Ascending aorta (tissue), 2 donors: ENCODE data around the gene XRCC5. TPM values are rescaled to one million over a fixed set of nuclear protein-coding genes. Genes with fewer than 3 reads are reported as not detected.

Source experiments
- DNase-seq, 2 donors: peaks; one replicate each; pipeline ENCODE4 v3.0.0-alpha.2; 2019; ENCODE audit warnings: low spot score in 2 of 2
- H3K27ac ChIP-seq, 2 donors: fragments of 200-600 bp; sonication (generic); one replicate each; pipeline ENCODE4 v1.5.1; 2016 to 2017; ENCODE audit warnings: mild to moderate bottlenecking in 1 of 2
- H3K27me3 ChIP-seq: fragments of 200-600 bp; sonication (generic); one replicate; pipeline ENCODE4 v1.5.1; 2017
- H3K36me3 ChIP-seq, 2 donors: fragments of 200-600 bp; sonication (generic); one replicate each; pipeline ENCODE4 v1.5.1; 2016
- H3K4me1 ChIP-seq, 2 donors: fragments of 200-600 bp; sonication (generic); one replicate each; pipeline ENCODE4 v1.5.1; 2016 to 2017; ENCODE audit warnings: mild to moderate bottlenecking in 1 of 2
- H3K4me3 ChIP-seq, 2 donors: fragments of 200-600 bp; sonication (generic); one replicate each; pipeline ENCODE4 v1.5.1; 2016 to 2017; ENCODE audit warnings: mild to moderate bottlenecking in 1 of 2
- H3K9me3 ChIP-seq, 2 donors: fragments of 200-600 bp; sonication (generic); one replicate each; pipeline ENCODE4 v1.5.1; 2016
- intact Hi-C: fragments of 100-400 bp; cut with DNase I; formaldehyde crosslinking; loops from one replicate; pipeline ENCODE4 v1.15.1; 2023
- total RNA-seq: library from RNA; depleted of rRNA; stranded (reverse); fragments of >200 nt; gene quantifications from one replicate; pipeline ENCODE4 v1.1.0, GENCODE V29; 2016
- TF ChIP-seq, protein P1 (sequence below), 3 experiments: fragments of 200-600 bp in 2 of 3; fragments of 450-650 bp in 1 of 3; sonication (generic) in 2 of 3; IDR thresholded peaks; one replicate each; pipeline ENCODE4 v1.5.1; 2016 to 2019; ENCODE audit warnings: antibody characterized with exemption in 3 of 3, mild to moderate bottlenecking in 1 of 3, moderate library complexity in 1 of 3

Gene XRCC5
- total RNA-seq, 1 donor from 2014 or later, result 45.4 TPM

- H3K27ac ChIP-seq, result no peak overlapping the region
- TF ChIP-seq, protein P1, sequence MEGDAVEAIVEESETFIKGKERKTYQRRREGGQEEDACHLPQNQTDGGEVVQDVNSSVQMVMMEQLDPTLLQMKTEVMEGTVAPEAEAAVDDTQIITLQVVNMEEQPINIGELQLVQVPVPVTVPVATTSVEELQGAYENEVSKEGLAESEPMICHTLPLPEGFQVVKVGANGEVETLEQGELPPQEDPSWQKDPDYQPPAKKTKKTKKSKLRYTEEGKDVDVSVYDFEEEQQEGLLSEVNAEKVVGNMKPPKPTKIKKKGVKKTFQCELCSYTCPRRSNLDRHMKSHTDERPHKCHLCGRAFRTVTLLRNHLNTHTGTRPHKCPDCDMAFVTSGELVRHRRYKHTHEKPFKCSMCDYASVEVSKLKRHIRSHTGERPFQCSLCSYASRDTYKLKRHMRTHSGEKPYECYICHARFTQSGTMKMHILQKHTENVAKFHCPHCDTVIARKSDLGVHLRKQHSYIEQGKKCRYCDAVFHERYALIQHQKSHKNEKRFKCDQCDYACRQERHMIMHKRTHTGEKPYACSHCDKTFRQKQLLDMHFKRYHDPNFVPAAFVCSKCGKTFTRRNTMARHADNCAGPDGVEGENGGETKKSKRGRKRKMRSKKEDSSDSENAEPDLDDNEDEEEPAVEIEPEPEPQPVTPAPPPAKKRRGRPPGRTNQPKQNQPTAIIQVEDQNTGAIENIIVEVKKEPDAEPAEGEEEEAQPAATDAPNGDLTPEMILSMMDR (IDR thresholded peaks at IDR 0.05), result no peak
- no peaks in the 10 kb centered on the region for H3K27me3 ChIP-seq
- peaks cover 0 to 9% of the 10 kb centered on the region in 2 donors for H3K4me1 ChIP-seq
- H3K9me3 ChIP-seq, result no peaks in the 10 kb centered on the region
- no peaks in the 10 kb centered on the region for H3K36me3 ChIP-seq
- no peak for DNase-seq
- H3K4me3 ChIP-seq, result peak overlapping the region; percentile 52 to 69
- intact Hi-C loops, result no loop called here
Observed at GRCh38 chr2:216082117-216082711, 26.9 kb upstream of the XRCC5 start.

DNA sequence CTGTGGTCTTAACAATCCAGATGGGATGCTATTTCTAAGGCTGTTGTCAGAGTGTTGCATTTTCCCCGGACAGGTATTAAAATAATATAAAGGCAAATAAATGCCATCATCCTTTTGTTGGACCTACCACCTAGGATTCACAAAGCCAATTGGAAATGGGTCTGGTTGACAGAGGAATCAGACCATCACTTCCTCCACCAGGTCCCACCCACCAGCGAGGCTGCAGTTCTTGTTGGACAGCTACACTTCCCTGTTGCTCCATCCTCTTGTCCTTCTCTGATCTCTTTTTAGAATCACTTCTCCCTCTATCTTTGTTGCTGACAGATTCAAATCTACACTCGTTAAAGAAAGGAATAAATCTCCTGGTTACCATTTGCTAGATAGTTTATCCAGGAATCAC is 26.3 kb upstream of the XRCC5 start:
- Histone ChIP-seq H3K4me3 (no peak overlapping the region), H3K9me3 (no peaks in the 10 kb centered on the region), H3K36me3 (no peaks in the 10 kb centered on the region), H3K27ac (no peak overlapping the region), H3K27me3 (no peaks in the 10 kb centered on the region), H3K4me1 (peaks cover 0 to 9% of the 10 kb centered on the region in 2 donors)
- TF ChIP-seq, protein P1 (IDR thresholded peaks at IDR 0.05), result no peak
- intact Hi-C loops, result no loop called here
- DNase-seq, result no peak

GRCh38 chr2:216083464-216084281 is 25.5 kb upstream of the XRCC5 start:
- TF ChIP-seq, protein P1 (IDR thresholded peaks at IDR 0.05), result no peak
- H3K36me3 ChIP-seq, result no peaks in the 10 kb centered on the region
- H3K4me1 ChIP-seq, result peaks cover 0 to 9% of the 10 kb centered on the region in 2 donors
- intact Hi-C loops, result no loop called here
- H3K27ac ChIP-seq, result no peak overlapping the region
- no peaks in the 10 kb centered on the region for H3K9me3 ChIP-seq
- no peaks in the 10 kb centered on the region for H3K27me3 ChIP-seq
- no peak overlapping the region for H3K4me3 ChIP-seq
- DNase-seq, result no peak

GRCh38 chr2:216084547-216084946 is 24.6 kb upstream of the XRCC5 start:
- Histone ChIP-seq H3K27me3 (no peaks in the 10 kb centered on the region), H3K27ac (no peak overlapping the region), H3K4me1 (peaks cover 0 to 9% of the 10 kb centered on the region in 2 donors), H3K36me3 (no peaks in the 10 kb centered on the region), H3K9me3 (no peaks in the 10 kb centered on the region), H3K4me3 (no peak overlapping the region)
- TF ChIP-seq, protein P1 (IDR thresholded peaks at IDR 0.05), result no peak
- DNase-seq, result no peak
- intact Hi-C loops, result no loop called here

- H3K4me3 ChIP-seq, result no peak overlapping the region
- no peak for DNase-seq
- H3K9me3 ChIP-seq, result no peaks in the 10 kb centered on the region
- H3K36me3 ChIP-seq, result no peaks in the 10 kb centered on the region
- H3K27me3 ChIP-seq, result no peaks in the 10 kb centered on the region
- TF ChIP-seq, protein P1 (IDR thresholded peaks at IDR 0.05), result no peak
- intact Hi-C loops, result no loop called here
- H3K27ac ChIP-seq, result no peak overlapping the region
- peaks cover 0 to 4% of the 10 kb centered on the region in 2 donors for H3K4me1 ChIP-seq
Observed at GRCh38 chr2:216086207-216086893, 22.8 kb upstream of the XRCC5 start.
